NCI-H2107 (cell line): ENCODE measurements around the gene PIGO.

Experiments
- DNase-seq: peaks from one replicate; lab custom pipeline; 2025; lab: John Stamatoyannopoulos, UW

The PIGO gene

GRCh38 chr9:35096035-35096849, at the start of gene PIGO:
Gene PIGO (minus strand): TSS chr9:35096591. CDS start chr9:35095565, 1,026 bp downstream.
- DNase-seq: peak; percentile 89

- no peak for DNase-seq
These were observed 45.6 kb upstream of the PIGO start for GRCh38 chr9:35142037-35142436.

GRCh38 chr9:35140093-35140492, 43.7 kb upstream of the PIGO start:
- DNase-seq: no peak

- no peak for DNase-seq
These were observed 40.5 kb upstream of the PIGO start for GRCh38 chr9:35136866-35137265.

- no peak for DNase-seq
These were observed 39.6 kb upstream of the PIGO start for GRCh38 chr9:35135988-35136387.

GRCh38 chr9:35134920-35135319, 38.5 kb upstream of the PIGO start:
- no peak for DNase-seq

GRCh38 chr9:35116898-35117551, 20.6 kb upstream of the PIGO start:
- peak; percentile 80 for DNase-seq

GRCh38 chr9:35116539-35116897, 20.1 kb upstream of the PIGO start:
- DNase-seq: no peak

GRCh38 chr9:35115680-35116538, 19.5 kb upstream of the PIGO start, which contains the start of gene ATOSB:
Gene ATOSB (minus strand): TSS chr9:35115862. CDS start chr9:35108274, 7,588 bp downstream.
- DNase-seq: peak; percentile 57

- DNase-seq: no peak
These were observed 18.6 kb upstream of the PIGO start for GRCh38 chr9:35114840-35115628.

- DNase-seq: peak; percentile 9
These were observed 17.9 kb upstream of the PIGO start for GRCh38 chr9:35114113-35114839.

GRCh38 chr9:35112257-35113020, 16.0 kb upstream of the PIGO start:
- no peak for DNase-seq

- DNase-seq: peak; percentile 89
These were observed 14.9 kb upstream of the PIGO start for GRCh38 chr9:35111001-35111933.

- no peak for DNase-seq
These were observed 14.0 kb upstream of the PIGO start for GRCh38 chr9:35110327-35110761.

- DNase-seq: no peak
These were observed 12.7 kb upstream of the PIGO start for GRCh38 chr9:35108946-35109575.

GRCh38 chr9:35108461-35108860, 12.1 kb upstream of the PIGO start:
- DNase-seq: no peak

GRCh38 chr9:35107297-35108290, 11.2 kb upstream of the PIGO start:
- DNase-seq: no peak
